ENCODE data around the gene ZNF668. TPM values are rescaled to one million over a fixed set of nuclear protein-coding genes. Genes with fewer than 3 reads are reported as not detected.

Gene ZNF668
- total and polyA plus RNA-seq, 4 donors = 0.92 to 4.8 (median 3.9) TPM

DNA sequence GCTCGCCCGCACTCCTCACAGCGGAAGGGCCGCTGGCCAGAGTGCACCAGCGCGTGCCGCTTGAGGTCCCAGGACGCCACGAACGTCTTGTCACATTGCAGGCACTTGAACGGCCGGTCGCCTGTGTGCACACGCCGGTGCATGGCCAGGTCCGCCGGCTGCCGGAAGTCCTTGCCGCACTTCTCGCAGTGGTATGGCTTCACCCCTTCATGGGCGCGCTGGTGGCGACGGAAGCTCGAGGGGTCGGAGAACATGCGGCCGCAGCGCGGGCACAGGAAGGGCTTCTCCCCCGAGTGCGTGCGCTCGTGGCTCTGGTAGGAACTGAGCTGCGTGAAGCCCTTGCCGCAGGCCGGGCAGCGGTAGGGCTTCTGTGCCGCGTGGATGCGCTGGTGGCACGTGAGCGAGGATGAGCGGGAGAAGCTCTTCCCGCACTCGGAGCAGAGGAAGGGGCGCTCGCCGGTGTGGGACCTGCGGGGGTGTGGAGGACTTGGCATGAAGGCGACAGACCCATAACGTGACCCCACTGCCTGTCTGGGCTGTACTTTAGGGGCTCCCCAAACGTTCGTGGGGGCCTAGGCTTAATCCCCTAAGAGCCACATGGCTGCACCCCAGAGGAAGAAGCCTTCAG lies 12.1 kb downstream of the ZNF668 start (continued):
- TF ChIP-seq, protein P1, sequence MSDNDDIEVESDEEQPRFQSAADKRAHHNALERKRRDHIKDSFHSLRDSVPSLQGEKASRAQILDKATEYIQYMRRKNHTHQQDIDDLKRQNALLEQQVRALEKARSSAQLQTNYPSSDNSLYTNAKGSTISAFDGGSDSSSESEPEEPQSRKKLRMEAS (IDR thresholded peaks at IDR 0.05) = no peak
- TF ChIP-seq, protein P2, sequence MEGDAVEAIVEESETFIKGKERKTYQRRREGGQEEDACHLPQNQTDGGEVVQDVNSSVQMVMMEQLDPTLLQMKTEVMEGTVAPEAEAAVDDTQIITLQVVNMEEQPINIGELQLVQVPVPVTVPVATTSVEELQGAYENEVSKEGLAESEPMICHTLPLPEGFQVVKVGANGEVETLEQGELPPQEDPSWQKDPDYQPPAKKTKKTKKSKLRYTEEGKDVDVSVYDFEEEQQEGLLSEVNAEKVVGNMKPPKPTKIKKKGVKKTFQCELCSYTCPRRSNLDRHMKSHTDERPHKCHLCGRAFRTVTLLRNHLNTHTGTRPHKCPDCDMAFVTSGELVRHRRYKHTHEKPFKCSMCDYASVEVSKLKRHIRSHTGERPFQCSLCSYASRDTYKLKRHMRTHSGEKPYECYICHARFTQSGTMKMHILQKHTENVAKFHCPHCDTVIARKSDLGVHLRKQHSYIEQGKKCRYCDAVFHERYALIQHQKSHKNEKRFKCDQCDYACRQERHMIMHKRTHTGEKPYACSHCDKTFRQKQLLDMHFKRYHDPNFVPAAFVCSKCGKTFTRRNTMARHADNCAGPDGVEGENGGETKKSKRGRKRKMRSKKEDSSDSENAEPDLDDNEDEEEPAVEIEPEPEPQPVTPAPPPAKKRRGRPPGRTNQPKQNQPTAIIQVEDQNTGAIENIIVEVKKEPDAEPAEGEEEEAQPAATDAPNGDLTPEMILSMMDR (IDR thresholded peaks at IDR 0.05; ENCODE audit: low read depth, low read length, missing input control) = no peak
- no peak for TF ChIP-seq HNF4G (IDR thresholded peaks at IDR 0.05)
- no peak for TF ChIP-seq EGR1 (IDR thresholded peaks at IDR 0.05; ENCODE audit: low read depth in 2 of 2)

DNA sequence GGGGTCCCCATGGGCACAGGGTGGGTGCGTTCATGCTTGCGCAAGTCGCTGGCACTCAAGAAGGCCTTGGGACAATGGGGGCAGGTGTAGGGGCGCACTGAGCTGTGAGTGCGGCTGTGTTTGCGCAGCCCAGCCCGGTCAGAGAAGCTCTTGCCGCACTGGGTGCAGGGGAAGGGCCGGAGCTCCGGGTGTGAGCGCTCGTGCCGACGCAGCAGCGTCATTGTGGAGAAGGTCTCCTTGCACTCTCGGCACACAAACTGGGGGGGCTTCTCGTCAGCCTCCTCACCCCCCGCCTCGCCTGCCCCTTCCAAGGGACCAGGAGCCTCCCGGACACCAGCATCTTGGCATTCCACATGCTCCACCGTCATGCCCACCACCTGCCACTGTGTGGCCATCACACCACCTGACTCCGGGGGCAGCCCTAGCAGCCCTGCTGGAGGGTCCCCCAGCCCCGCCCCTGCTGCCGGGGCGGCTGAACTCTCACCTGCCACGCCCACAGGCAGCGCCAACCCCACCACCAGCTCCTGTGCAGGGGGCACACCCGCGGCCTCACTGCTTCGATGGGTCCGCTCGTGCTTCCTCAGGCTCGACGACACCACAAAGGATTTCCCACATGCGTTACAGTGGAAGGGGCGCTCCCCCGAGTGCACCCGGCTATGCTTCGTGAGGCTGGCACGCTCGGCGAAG lies 12.8 kb downstream of the ZNF668 start:
- H3K9me3 ChIP-seq (ENCODE audit: control insufficient read depth in 4 of 4, low read length in 3 of 4) = no peaks in the 10 kb centered on the region
- no peak overlapping the region for H3K9ac ChIP-seq (ENCODE audit: low read depth in 1 of 2, low read length in 2 of 2)
- DNase-seq (ENCODE audit: low spot score) = no peak
- peaks cover 0 to 14% (median 7%) of the 10 kb centered on the region in 4 donors for H3K36me3 ChIP-seq (ENCODE audit: control insufficient read depth in 4 of 4, insufficient read depth in 3 of 4, low read depth in 1 of 4, low read length in 3 of 4)
- H3K4me1 ChIP-seq (ENCODE audit: control insufficient read depth in 4 of 4, insufficient read depth in 4 of 4, low read length in 3 of 4) = no peaks in the 10 kb centered on the region
- no peak for TF ChIP-seq RXRA (IDR thresholded peaks at IDR 0.05)
- no peak for TF ChIP-seq EGR1 (IDR thresholded peaks at IDR 0.05; ENCODE audit: low read depth in 2 of 2)
- TF ChIP-seq, protein P2 (IDR thresholded peaks at IDR 0.05; ENCODE audit: low read depth, low read length, missing input control) = no peak
- TF ChIP-seq, protein P3, sequence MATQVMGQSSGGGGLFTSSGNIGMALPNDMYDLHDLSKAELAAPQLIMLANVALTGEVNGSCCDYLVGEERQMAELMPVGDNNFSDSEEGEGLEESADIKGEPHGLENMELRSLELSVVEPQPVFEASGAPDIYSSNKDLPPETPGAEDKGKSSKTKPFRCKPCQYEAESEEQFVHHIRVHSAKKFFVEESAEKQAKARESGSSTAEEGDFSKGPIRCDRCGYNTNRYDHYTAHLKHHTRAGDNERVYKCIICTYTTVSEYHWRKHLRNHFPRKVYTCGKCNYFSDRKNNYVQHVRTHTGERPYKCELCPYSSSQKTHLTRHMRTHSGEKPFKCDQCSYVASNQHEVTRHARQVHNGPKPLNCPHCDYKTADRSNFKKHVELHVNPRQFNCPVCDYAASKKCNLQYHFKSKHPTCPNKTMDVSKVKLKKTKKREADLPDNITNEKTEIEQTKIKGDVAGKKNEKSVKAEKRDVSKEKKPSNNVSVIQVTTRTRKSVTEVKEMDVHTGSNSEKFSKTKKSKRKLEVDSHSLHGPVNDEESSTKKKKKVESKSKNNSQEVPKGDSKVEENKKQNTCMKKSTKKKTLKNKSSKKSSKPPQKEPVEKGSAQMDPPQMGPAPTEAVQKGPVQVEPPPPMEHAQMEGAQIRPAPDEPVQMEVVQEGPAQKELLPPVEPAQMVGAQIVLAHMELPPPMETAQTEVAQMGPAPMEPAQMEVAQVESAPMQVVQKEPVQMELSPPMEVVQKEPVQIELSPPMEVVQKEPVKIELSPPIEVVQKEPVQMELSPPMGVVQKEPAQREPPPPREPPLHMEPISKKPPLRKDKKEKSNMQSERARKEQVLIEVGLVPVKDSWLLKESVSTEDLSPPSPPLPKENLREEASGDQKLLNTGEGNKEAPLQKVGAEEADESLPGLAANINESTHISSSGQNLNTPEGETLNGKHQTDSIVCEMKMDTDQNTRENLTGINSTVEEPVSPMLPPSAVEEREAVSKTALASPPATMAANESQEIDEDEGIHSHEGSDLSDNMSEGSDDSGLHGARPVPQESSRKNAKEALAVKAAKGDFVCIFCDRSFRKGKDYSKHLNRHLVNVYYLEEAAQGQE (IDR thresholded peaks at IDR 0.05) = no peak
- TF ChIP-seq RAD21 (IDR thresholded peaks at IDR 0.05) = no peak
- no peak for TF ChIP-seq YY1 (IDR thresholded peaks at IDR 0.05)
- TF ChIP-seq, protein P4, sequence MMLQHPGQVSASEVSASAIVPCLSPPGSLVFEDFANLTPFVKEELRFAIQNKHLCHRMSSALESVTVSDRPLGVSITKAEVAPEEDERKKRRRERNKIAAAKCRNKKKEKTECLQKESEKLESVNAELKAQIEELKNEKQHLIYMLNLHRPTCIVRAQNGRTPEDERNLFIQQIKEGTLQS (IDR thresholded peaks at IDR 0.05) = no peak
- no peak for TF ChIP-seq NR2F2 (IDR thresholded peaks at IDR 0.05)
- no peak for TF ChIP-seq SP1 (IDR thresholded peaks at IDR 0.05)
- TF ChIP-seq, protein P5, sequence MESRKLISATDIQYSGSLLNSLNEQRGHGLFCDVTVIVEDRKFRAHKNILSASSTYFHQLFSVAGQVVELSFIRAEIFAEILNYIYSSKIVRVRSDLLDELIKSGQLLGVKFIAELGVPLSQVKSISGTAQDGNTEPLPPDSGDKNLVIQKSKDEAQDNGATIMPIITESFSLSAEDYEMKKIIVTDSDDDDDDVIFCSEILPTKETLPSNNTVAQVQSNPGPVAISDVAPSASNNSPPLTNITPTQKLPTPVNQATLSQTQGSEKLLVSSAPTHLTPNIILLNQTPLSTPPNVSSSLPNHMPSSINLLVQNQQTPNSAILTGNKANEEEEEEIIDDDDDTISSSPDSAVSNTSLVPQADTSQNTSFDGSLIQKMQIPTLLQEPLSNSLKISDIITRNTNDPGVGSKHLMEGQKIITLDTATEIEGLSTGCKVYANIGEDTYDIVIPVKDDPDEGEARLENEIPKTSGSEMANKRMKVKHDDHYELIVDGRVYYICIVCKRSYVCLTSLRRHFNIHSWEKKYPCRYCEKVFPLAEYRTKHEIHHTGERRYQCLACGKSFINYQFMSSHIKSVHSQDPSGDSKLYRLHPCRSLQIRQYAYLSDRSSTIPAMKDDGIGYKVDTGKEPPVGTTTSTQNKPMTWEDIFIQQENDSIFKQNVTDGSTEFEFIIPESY (IDR thresholded peaks at IDR 0.05) = no peak
- WGBS = 98% methylated on average over 42 of the region's 42 CpGs
- H3K4me3 ChIP-seq (ENCODE audit: low read depth in 1 of 3, low read length in 3 of 3) = no peak overlapping the region
- H3K27me3 ChIP-seq (ENCODE audit: control insufficient read depth in 4 of 4, insufficient read depth in 4 of 4, low read length in 3 of 4) = no peaks in the 10 kb centered on the region
- H3K27ac ChIP-seq (ENCODE audit: low read depth in 1 of 2, low read length in 2 of 2) = no peak overlapping the region

Data from liver (tissue), 9 donors.